T47D (cell line): ENCODE results near the gene WDR62.

Source experiments
- DNase-seq, 2 experiments: peaks; one replicate each; pipeline versions ENCODE4 v3.0.0 to v3.0.0-alpha.2; 2011 to 2012; ENCODE audit warnings: low read depth in 1 of 2, low spot score in 1 of 2
- JUND ChIP-seq: IDR thresholded peaks from 2 replicates; pipeline ENCODE4 v1.6.1; 2012; ENCODE audit warnings: low read depth
- in situ Hi-C: cut with HindIII; loops from 2 replicates; pipeline ENCODE4 v1.10.0; 2016; ENCODE audit warnings: low sequenced_read_pairs, low pct_unique_long_range_greater_than_20kb

WDR62 gene

DNA sequence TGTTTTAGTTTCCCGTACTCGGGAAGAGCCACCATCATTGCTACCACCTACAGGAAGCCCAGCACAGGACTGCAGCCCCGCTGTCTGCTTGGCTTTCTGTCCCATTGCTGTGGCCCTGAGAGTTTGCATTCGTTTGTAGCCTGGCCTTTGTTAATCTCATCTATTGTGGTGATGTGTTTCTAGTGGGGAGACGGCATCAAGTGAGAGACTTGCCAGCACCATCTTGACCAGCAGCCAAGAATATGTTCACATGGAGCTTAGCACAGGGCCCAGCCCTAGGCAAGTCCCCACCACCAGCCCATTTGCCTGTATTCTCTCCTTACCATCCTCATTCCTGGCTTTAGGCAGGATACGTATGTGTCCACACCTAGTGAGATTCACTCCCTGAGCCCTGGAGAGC is 39.0 kb downstream of the WDR62 start:
- in situ Hi-C loops = no loop called here
- TF ChIP-seq JUND = no peak
- no peak for DNase-seq

DNA sequence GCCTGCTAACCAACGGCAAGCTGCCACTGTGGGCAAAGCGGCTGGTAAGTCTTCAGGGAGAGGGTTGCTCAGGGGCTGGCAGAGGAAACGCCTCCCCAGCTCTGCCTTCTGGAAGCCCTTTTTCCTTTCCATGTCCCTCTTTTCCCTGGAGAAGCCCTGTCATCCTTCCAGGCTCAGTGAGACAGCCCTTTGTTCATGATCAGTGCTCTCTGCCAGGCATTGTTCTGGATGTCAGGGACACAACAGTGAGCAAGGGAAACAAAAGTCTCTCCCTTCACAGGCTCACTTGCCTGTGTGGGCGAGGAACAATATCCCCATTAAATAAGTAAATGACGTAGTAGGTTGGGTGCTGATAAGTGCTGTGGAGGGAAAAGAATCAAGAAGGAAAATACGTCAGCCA is 42.3 kb downstream of the WDR62 start:
- in situ Hi-C loops = no loop called here
- no peak for DNase-seq
- TF ChIP-seq JUND = no peak

DNA sequence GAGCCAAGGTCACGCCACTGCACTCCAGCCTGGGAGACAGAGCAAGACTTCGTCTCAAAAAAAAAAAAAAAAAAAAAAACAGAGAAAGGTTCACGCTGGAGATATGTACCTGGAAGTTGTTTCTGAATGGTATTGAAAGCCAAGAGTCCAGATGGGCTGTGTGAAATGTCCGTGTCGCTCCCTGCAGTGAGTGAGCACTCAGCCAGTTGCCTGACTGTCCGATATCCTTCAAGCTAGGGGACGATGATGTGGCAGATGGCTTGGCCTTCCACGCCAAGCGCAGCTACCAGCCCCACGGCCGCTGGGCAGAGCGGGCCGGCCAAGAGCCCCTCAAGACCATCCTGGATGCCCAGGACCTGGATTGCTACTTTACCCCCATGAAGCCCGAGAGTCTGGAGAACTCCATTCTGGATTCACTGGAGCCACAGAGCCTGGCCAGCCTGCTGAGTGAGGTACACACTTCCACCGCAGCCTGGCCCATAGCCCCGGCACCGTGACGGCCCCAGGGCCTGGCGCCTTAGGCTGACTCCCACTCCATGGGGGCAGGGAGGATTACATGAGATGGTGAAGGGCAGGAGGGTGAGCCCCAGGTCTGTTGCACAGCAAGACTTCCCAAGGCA is 44.6 kb downstream of the WDR62 start:
- in situ Hi-C loops = no loop called here
- no peak for DNase-seq
- no peak for TF ChIP-seq JUND

DNA sequence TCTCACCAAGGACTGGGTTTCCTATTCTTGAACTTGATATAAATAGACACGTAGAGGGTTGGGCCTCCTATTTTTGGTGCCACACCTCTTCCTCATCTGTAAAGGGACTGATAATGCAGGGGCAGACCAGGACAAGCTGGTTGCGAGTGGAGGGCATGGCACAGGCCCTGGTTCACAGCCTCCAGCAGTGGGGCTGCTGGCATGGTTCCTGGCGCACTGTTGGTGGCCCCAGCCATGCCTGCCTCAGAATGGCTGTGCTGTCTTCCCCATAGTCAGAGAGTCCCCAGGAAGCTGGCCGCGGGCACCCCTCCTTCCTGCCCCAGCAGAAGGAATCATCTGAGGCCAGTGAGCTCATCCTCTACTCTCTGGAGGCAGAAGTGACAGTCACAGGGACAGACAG is 45.8 kb downstream of the WDR62 start:
- TF ChIP-seq JUND = no peak
- in situ Hi-C loops = no loop called here
- no peak for DNase-seq

DNA sequence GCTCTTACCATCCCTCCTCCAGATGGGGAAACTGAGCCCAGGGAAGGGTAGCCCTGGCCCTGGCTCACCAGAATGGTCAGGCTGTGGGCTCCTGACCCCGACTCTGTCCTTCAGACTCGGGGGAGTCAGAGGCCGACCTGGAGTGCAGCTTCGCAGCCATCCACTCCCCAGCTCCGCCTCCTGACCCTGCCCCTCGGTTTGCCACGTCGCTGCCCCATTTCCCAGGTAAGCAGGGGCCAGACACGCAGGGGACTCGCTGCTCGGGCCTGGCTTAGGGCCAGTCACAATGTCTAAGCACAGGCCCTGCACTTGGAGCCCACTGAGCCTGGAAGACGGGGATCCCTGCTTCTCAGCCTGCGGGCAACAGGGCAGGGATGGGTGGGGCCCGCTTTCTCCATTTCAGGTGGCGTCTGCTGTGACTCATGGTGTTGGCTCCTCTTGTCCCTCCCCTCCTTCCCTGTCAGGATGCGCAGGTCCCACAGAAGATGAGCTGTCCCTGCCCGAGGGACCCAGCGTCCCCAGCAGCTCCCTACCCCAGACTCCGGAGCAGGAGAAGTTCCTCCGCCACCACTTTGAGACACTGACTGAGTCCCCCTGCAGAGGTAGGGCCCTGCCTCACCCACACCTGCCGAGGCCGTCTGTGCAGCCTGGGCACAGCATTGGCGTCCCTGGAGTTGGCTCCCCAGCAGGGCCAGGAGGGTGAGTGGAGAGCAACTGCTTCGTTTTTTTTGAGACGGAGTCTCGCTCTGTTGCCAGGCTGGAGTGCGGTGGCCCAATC is 47.0 kb downstream of the WDR62 start:
- TF ChIP-seq JUND = no peak
- DNase-seq = no peak
- in situ Hi-C loops = no loop called here

DNA sequence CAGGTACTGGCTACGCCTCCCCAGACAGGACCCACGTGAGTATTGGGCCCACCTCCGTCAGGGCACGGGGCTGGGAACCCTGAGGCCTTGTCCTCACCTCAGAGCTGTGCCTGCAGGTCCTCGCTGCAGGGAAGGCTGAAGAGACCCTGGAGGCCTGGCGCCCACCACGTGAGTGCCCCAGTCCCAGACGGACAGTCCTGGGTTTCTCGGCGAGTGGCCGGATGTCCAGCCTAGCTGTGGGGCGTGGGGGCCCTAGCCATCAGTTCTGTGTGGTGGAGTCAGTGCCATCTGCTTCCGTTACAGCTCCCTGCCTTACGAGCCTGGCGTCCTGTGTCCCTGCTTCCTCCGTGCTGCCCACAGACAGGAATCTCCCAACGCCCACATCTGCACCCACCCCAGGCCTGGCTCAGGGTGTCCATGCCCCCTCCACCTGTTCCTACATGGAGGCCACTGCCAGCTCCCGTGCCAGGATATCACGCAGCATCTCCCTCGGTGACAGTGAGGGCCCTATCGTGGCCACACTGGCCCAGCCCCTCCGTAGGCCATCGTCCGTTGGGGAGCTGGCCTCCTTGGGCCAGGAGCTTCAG is 48.4 kb downstream of the WDR62 start:
- in situ Hi-C loops = no loop called here
- TF ChIP-seq JUND = no peak
- no peak for DNase-seq

DNA sequence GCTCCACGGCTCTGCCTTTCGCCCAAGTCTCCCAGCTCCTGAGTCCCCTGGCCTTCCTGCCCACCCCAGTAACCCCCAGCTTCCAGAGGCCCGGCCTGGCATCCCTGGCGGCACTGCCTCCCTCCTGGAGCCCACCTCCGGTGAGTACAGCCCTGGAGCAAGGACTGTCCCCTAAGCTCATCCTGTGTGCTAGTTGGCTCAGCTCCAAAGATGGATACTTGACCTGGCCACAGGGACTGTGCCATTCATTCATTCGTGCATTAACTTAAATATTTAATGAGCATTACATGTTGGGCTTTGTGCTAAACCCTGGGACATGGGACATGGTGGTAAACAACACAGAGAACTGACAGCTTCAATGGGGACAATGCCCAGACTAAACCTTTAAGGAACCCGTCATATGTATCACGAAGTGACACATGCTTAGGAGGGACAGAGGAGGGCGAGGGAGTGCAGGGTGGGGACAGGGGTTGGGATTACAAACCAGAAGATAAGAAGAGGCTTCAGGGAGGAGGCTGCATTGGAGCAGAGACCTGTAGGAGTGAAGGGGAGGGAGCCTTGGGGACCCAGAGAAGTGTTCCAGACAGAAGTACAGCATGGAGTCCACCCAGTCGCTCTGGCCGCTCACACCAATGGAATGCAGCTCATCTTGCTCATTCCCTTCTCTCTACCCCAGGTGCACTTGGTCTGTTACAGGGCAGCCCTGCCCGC is 49.3 kb downstream of the WDR62 start:
- peak in 1 of 2 experiments; percentile 11 for DNase-seq
- TF ChIP-seq JUND = no peak
- in situ Hi-C loops = no loop called here

DNA sequence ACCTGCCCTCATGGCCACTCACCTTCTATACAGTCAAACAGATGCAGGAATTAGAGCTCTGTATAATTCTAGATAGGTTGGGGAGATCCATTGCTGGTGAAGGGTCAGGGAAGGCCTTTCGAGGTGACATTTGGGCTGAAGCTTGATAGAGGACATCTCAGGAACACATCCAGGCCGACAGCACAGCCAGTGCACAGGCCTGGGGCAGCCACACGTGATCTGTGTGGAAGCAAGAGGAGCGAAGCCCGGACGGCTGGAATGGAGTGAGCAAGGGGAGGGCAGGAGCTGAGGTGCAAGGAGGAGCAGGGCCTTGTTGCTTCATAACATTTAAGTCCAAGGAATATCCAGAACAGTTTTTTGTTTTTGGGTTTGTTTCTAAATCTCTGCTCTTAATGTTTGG is 51.7 kb downstream of the WDR62 start:
- TF ChIP-seq JUND = no peak
- in situ Hi-C loops = no loop called here
- DNase-seq = no peak

DNA sequence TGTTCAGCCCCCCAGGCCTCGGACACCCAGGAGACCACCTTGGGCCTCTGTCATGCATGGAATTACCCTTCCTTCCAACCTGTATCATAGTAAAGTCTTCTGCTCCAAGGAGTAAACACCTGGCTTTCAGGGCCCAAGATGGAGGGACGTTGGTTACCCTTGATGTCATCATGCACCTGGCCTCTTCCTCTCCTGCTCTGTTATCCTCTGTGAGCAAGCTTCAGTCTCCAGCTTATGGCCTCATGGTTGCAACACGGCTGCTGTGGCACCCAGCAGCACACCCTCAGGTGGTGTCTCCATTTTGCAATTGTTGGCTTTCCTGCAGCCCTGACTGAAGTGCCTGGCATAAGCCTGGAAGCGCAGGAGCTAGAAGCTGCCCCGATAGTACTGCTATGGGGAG is 52.3 kb downstream of the WDR62 start:
- in situ Hi-C loops = no loop called here
- no peak for DNase-seq
- no peak for TF ChIP-seq JUND

DNA sequence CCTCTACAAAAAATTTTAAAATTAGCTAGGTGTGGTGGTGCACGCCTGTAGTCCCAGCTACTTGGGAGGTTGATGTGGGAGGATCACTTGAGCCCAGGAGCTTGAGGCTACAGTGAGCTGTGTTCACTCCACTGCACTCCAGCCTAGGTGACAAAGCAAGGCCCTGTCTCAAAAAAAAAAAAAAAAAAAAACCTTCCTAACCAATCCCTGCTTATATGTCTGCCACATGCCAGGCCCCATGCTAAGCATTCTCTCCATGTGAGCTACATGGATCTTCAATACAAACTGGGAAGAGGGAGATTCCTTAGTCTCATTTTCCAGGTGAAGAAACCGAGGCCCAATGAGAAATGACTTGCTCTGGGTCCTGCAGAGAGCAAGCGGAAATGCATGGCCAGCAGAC is 54.0 kb downstream of the WDR62 start:
- in situ Hi-C loops = no loop called here
- DNase-seq = no peak
- no peak for TF ChIP-seq JUND

DNA sequence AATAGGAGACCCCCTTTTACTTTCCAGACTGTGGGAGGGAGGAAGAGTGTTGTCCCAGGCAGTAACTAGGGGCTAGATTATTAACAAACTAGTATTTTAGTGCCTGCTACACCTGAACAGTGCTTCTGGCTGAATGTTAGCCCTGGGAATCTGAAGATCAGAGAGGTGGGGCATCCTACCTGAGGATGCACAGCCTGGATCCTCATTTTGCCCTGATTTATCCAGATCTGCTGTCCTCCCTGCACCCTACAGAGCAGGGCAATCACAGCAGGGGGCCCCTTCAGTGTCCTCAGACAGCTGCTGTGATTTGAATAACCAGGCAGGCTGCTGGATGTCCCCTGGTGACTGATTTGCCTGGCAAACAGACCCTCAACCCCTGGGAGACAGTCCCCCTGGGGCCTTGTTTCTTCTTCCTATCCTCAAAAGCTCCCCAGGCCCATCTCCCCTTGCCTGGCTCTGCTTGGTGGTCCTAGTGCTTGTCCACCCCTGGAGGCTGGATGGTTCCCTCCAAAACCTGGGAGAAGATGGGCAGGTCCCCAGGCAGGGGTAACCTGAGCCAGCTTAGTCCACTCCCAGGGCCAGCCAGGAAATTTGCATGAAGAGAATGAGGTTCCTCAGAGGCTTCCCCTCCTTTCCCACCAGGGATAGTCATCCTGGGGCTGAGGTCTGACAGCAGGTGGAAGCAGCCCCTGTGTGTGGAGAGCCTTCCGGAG is 55.9 kb downstream of the WDR62 start, which contains the start of gene OVOL3:
OVOL3 (plus strand) TSS at position 657 of the 713 bp plus-strand sequence. CDS start 60 bp downstream, outside the sequence.
- no peak for DNase-seq
- in situ Hi-C loops = no loop called here
- TF ChIP-seq JUND = no peak

DNA sequence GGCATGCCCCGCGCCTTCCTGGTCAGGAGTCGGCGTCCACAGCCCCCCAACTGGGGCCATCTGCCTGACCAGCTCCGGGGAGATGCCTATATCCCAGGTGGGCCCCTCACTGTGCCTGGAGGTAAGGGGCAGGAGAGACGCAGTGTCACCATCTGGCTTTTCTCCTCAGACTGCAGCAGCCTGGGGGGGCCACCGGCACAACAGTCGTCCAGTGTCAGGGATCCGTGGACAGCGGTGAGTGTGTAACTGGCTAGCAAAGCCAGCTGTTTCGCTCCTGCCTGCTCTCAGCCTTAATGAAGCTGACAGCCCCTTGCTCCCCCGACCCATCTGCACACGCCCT is 56.5 kb downstream of the WDR62 start:
- no peak for TF ChIP-seq JUND
- in situ Hi-C loops = no loop called here
- DNase-seq = no peak
